Measurements from ENCODE around the gene ICA1L. TPM values are rescaled to one million over a fixed set of nuclear protein-coding genes. Genes with fewer than 3 reads are reported as not detected.

The ICA1L gene
- total RNA-seq = 11.5 and 12.5 TPM in 2 replicates

GRCh38 chr2:202871300-202872141 is at the start of gene ICA1L:
ICA1L (minus strand) TSS chr2:202871766; CDS start chr2:202829009, 42,757 bp downstream.

GRCh38 chr2:202911512-202912341 is 40.2 kb upstream of the ICA1L start, which contains the start of the genes CARF and WDR12:
CARF (plus strand) TSS chr2:202912275; CDS start chr2:202941903, 29,628 bp downstream.
WDR12 (minus strand) TSS chr2:202911673; CDS start chr2:202911476, 197 bp downstream.

Other genes starting within 250 kb of the ICA1L start
- 1.9 and 2.7 TPM in 2 replicates for gene FAM117B, start 236.8 kb downstream of the ICA1L start, total RNA-seq
- 19.6 and 26.9 TPM in 2 replicates for gene WDR12, start 39.9 kb upstream of the ICA1L start, total RNA-seq
- gene CARF, start 40.5 kb upstream of the ICA1L start, total RNA-seq = 15.4 and 15.5 TPM in 2 replicates
- gene NBEAL1, start 143.1 kb upstream of the ICA1L start, total RNA-seq = 56.4 and 77.3 TPM in 2 replicates